Central memory CD8-positive, alpha-beta T cell (primary cell): ENCODE measurements around the gene CARD9.
"Not testable (repeated sequence)": the region's sequence is repeated elsewhere in the genome, so short reads cannot be mapped to it uniquely, and the experiment has no call there.

Source experiments
- ATAC-seq: fragments of 150-1000 bp; cut with Tn5 transposase; replicated peaks from 2 replicates; pipeline ENCODE4 v1.10.0; 2022; ENCODE audit warnings: mild to moderate bottlenecking, moderate FRiP score, moderate number of reproducible peaks; ENCODE audit not compliant: poor library complexity, severe bottlenecking; ENCODE audit errors: extremely low read depth
- DNase-seq, 2 donors: peaks; one replicate each; pipeline ENCODE4 v3.0.0; 2021; ENCODE audit warnings: low spot score in 2 of 2
- H3K27ac Mint-ChIP-seq: one replicate; pipeline ENCODE4 v1.8.0; 2022; ENCODE audit warnings: low read depth, mild to moderate bottlenecking, moderate library complexity, mixed read lengths
- H3K27me3 Mint-ChIP-seq: one replicate; pipeline ENCODE4 v1.8.0; 2022; ENCODE audit warnings: mixed read lengths
- H3K36me3 Mint-ChIP-seq: one replicate; pipeline ENCODE4 v1.8.0; 2022; ENCODE audit warnings: mild to moderate bottlenecking, moderate library complexity, mixed read lengths; ENCODE audit not compliant: insufficient read depth
- H3K4me1 Mint-ChIP-seq: one replicate; pipeline ENCODE4 v1.8.0; 2022; ENCODE audit warnings: mixed read lengths
- H3K4me3 Mint-ChIP-seq: one replicate; pipeline ENCODE4 v1.8.0; 2022; ENCODE audit warnings: mild to moderate bottlenecking, moderate library complexity, mixed read lengths
- H3K9me3 Mint-ChIP-seq: one replicate; pipeline ENCODE4 v1.8.0; 2022; ENCODE audit warnings: mixed read lengths

CARD9 gene

DNA sequence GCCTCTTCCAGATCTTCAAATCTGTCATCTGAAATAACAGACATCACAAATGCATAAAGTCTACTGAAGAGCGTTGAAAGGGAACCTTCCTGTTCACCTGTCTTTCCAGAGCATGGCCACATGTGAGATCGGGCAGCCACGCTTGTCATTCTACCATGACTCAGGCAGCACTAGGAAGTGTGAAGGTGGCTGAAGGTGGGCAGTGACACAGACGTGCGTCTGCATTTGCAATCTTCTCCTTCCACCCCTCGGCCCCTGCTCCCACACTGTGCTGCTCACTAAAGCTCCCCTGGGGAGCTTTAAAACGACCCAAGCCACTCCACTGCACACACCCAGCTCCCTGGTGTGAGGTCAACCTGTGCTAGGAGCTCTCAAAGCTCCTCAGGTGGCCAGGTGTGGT, 34.4 kb upstream of the CARD9 start:
- no peak overlapping the region for H3K4me3 Mint-ChIP-seq
- ATAC-seq, result no peak
- H3K9me3 Mint-ChIP-seq, result no peaks in the 10 kb centered on the region
- no peak for DNase-seq
- peaks cover 41% of the 10 kb centered on the region for H3K36me3 Mint-ChIP-seq
- no peak overlapping the region for H3K27ac Mint-ChIP-seq
- peaks cover 45% of the 10 kb centered on the region for H3K4me1 Mint-ChIP-seq
- no peaks in the 10 kb centered on the region for H3K27me3 Mint-ChIP-seq

DNA sequence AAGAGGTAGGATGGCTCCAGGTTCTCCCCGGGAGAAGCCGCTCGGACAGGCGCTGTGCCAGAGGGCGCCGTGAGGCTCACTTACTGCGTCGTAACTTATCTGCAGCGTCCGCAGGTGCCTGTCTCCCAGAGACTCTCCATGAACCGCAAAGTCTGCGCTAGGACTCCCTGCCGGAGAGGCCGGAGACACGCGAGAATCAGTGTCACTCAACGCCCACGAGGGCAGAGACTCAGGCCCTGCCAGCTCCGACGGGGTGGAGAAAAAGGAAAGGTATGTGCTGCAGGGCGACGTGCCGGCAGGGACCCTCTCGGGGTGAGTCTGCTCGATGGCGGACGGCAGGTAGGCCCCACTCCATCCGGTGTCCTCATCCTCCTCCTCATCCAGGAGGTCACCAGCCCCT, 33.6 kb upstream of the CARD9 start:
- Mint-ChIP-seq H3K4me1 (peaks cover 45% of the 10 kb centered on the region), H3K36me3 (peaks cover 38% of the 10 kb centered on the region)
- H3K4me3 Mint-ChIP-seq, H3K27ac Mint-ChIP-seq, H3K9me3 Mint-ChIP-seq, H3K27me3 Mint-ChIP-seq, ATAC-seq, DNase-seq: not testable (repeated sequence)

DNA sequence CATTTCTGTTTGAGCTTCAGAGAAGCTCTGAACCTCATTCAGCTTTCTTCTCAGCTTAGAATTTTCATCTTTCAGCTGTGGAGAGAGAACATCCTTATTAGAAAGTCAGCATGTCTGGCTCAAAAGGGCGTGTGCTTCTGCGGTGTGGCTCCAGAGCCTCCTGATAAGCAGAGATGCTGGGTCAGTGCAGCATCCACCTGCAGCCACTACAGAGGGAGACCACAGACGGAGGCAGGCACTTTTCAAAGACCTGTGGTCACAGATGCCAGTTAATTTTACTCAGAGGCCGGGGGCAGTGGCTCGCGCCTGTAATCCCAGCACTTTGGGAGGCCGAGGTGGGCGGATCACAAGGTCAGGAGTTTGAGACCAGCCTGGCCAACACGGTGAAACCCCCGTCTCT, 32.4 kb upstream of the CARD9 start:
- not testable (repeated sequence) for H3K4me3 Mint-ChIP-seq, H3K9me3 Mint-ChIP-seq, DNase-seq, H3K27me3 Mint-ChIP-seq, ATAC-seq, H3K27ac Mint-ChIP-seq
- H3K36me3 Mint-ChIP-seq, result peaks cover 35% of the 10 kb centered on the region
- H3K4me1 Mint-ChIP-seq, result peaks cover 37% of the 10 kb centered on the region

DNA sequence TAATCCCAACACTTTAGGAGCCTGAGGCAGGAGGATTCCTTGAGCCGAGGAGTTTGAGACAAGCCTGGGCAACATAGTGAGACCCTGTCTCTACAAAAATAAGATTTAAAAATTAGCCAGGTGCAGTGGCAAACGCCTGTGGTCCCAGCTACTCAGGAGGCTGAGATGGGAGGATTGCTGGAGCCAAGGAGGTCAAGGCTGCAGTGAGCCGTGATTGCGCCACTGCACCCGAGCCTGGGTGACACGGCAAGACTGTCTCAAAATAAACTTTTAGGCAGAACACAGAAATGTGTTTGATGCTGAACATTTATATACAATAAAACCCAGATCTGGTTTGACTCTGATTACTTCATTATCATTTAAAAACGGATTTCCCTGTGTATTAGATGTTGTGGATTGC, 32.0 kb upstream of the CARD9 start:
- no peak for DNase-seq
- H3K27ac Mint-ChIP-seq, result no peak overlapping the region
- H3K27me3 Mint-ChIP-seq, result no peaks in the 10 kb centered on the region
- ATAC-seq, result no peak
- no peaks in the 10 kb centered on the region for H3K9me3 Mint-ChIP-seq
- H3K36me3 Mint-ChIP-seq, result peaks cover 34% of the 10 kb centered on the region
- H3K4me1 Mint-ChIP-seq, result peaks cover 37% of the 10 kb centered on the region
- no peak overlapping the region for H3K4me3 Mint-ChIP-seq

DNA sequence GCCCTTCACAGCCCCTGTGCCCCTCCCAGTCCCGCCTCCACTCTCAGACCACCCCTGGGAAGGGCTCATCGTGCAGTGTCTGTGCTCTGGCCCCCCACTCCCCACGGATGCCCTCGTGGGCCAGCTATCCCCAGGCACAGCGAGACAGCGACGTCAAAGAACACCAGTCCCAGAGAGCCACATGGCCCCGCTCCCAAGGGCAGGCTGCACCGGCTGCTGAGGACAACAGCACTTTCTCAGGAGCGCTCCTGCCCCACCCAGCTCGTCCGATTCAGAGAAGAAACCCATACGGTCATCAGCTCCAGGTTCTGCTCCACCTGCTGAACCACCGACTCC, 31.3 kb upstream of the CARD9 start:
- no peak for ATAC-seq
- Mint-ChIP-seq H3K36me3 (peaks cover 30% of the 10 kb centered on the region), H3K9me3 (no peaks in the 10 kb centered on the region), H3K4me3 (peak overlapping the region; percentile 70), H3K4me1 (peaks cover 35% of the 10 kb centered on the region), H3K27ac (peak overlapping the region; percentile 82), H3K27me3 (no peaks in the 10 kb centered on the region)
- no peak for DNase-seq

DNA sequence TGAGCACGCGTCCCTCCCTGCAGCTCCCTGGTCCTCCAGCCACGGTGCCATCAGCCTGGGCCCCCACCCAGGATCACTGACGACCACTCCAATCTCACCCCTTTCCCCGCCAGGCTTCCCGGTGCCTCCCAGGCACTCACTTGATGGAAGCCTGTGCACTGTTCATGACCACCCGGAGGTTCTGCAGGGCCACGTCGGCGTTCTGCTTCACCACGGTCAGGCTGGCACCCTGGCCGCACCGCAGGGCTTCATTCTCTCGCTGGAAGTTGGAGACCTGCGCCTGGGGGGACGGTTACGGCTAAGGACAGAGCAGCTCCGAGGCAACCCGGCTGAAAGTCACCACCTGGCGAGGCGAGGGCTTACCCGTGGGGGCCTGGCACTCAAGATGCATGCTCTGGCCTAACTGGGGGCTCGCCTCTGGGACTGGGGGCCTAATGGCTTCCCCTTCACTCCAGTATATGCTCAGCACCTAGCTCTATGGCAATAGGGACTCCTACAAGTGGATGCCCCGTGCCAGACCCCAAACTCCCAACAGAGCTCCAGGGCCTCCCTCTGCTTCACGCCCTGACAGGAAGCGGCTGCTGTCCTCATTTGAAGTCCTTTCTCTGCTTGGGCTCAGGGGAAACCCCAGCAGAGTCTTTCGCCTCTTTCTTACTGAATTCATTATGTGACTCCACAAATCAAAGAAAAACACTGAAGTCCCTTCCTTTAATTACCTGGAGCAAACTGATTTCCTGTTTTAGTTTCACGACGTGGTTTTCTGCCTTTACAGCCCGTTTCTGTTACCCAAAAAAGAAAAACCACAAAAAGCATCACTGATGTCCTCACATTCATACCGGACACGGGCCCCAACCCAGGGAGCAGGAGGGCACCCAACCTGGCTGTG, 30.7 kb upstream of the CARD9 start:
- Mint-ChIP-seq H3K36me3 (peaks cover 30% of the 10 kb centered on the region), H3K27ac (peak overlapping the region; percentile 82), H3K4me3 (peak overlapping the region; percentile 70), H3K27me3 (no peaks in the 10 kb centered on the region), H3K9me3 (no peaks in the 10 kb centered on the region), H3K4me1 (peaks cover 32% of the 10 kb centered on the region)
- peak in 1 of 2 donors; percentile 21 for DNase-seq
- peak; percentile 22 for ATAC-seq

DNA sequence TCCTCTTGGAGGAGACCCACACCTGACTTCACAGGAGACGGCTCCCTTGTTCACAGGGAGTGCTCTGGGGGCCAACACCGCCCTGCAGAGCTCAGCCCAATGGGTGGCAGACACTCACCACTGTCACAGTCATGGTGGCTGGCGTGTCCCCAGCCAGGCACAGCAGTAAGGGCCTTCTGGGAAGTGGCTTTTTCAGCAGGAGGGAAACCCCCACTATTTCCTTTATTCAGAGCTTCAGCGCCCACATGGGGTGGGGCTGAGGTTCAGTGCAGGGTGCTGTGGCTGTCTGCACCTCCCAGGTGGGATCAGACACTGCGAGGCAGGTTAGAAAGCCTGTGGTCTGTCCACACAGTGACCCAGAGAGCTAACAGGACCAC, 30.1 kb upstream of the CARD9 start:
- peak; percentile 47 to 75 for DNase-seq
- Mint-ChIP-seq H3K36me3 (peaks cover 30% of the 10 kb centered on the region), H3K27me3 (no peaks in the 10 kb centered on the region), H3K4me1 (peaks cover 32% of the 10 kb centered on the region), H3K4me3 (peak overlapping the region; percentile 70), H3K9me3 (no peaks in the 10 kb centered on the region), H3K27ac (peak overlapping the region; percentile 82)
- peak; percentile 90 for ATAC-seq

DNA sequence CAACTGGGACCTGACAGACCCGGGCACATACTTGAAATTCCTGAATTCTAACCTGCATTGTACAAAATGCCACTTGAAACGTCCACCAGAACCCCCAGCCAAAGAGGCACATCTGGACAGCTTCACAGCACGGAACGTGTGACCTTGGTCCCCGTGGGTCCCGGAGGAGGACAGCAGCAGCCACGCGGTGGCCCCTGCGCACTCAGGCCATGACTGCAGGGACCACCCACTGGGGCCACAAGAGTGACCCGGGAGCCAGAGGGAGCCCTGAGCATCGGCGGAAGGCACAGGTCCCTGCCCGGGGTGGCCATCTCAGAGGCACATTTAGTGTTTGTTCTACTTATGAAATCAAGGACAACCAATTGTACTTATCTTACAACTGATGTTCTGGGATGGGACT, 28.6 kb upstream of the CARD9 start:
- no peak overlapping the region for H3K4me3 Mint-ChIP-seq
- DNase-seq (no peak), ATAC-seq (no peak)
- peak overlapping the region; percentile 55 for H3K27ac Mint-ChIP-seq
- peaks cover 25% of the 10 kb centered on the region for H3K36me3 Mint-ChIP-seq
- H3K27me3 Mint-ChIP-seq, result no peaks in the 10 kb centered on the region
- H3K4me1 Mint-ChIP-seq, result peaks cover 33% of the 10 kb centered on the region
- H3K9me3 Mint-ChIP-seq, result no peaks in the 10 kb centered on the region

DNA sequence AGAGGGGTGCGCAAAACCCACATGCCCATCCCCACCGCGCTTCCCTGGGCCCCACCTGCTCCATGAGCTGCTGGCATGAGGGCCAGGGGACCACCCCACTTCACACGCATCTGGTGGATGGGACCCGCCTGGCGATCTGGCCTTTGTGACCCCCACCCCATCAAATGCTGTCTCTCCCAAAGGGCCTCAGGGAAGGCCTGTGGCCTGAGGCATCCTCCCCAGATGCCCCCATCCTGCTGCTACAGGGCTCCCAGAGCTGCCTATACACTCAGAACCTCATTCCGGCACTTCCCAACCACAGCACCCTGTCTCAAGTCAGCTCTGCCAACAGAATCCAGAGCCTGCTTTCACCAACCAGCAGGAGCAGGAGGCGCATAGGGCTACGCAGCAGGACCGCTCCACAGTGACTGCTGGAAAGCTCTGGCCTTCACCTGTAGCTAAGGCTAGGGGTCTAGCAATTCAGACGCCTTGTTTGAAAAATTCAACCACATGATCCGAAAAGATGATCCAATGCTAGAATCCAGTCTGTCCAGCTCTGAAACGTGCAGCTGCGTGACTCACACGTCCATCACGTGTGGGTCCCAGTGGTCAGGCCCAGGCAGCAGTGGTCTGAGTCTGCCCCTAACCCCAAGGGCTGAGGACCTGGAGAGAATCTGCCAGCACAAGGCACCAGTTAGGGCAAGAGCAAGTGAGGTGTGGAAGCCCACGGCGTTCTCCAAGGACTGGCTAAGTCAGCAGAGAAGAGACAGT, 27.9 kb upstream of the CARD9 start:
- H3K9me3 Mint-ChIP-seq, result no peaks in the 10 kb centered on the region
- H3K27ac Mint-ChIP-seq, result peak overlapping the region; percentile 55
- DNase-seq (no peak), ATAC-seq (no peak)
- H3K4me1 Mint-ChIP-seq, result peaks cover 33% of the 10 kb centered on the region
- peak overlapping the region; percentile 63 for H3K4me3 Mint-ChIP-seq
- peaks cover 21% of the 10 kb centered on the region for H3K36me3 Mint-ChIP-seq
- H3K27me3 Mint-ChIP-seq, result no peaks in the 10 kb centered on the region

DNA sequence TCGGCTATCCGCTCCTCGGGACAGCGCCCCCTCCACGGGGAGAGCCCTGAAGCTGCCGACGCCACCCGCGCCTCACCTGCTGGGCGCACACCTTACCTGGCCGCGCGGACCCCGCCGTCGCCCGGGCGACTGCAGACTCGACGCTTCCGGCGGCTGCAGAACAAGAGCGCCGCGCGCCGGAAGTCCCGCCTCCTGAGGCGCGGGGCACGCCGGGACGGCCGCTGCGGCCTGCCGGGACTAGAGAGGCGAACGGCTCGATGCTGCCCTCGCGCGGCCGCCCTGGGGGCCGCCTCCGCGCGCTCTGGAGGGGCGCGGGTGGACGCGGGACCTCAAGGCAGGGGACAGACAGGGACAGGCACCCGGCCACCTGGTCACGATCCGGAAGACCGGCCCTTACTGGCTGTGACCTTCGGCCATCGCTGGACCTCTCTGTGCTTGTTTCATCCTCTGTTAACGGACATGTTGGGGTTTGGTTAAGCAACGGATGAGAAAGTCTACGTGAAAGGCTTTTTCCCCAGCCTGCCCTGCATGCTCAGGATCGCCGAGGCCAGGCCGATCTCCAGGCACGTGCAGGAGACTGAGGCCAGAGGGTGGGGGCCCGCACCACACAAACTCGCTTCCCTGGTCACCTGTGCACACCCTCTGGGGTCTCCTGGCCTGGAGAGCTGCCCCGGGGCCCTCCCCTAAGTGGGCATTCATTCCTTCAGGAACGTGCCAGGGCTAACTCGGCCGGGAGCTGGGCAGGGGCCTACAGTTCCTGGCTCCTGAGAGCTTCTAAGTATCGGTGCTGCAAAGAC, 26.8 kb upstream of the CARD9 start, which contains the start of gene SNAPC4:
Gene SNAPC4 (minus strand): TSS at position 133 of the 797 bp plus-strand sequence. CDS start 1,742 bp downstream, outside the sequence.
- H3K9me3 Mint-ChIP-seq, result no peaks in the 10 kb centered on the region
- peaks cover 32% of the 10 kb centered on the region for H3K4me1 Mint-ChIP-seq
- H3K36me3 Mint-ChIP-seq, result peaks cover 20% of the 10 kb centered on the region
- peak within 1 kb of the TSS; percentile 78 for H3K4me3 Mint-ChIP-seq
- peak within 1 kb of the TSS; percentile 72 for H3K27ac Mint-ChIP-seq
- peak; percentile 70 to 77 for DNase-seq
- no peaks in the 10 kb centered on the region for H3K27me3 Mint-ChIP-seq
- peak; percentile 45 for ATAC-seq

DNA sequence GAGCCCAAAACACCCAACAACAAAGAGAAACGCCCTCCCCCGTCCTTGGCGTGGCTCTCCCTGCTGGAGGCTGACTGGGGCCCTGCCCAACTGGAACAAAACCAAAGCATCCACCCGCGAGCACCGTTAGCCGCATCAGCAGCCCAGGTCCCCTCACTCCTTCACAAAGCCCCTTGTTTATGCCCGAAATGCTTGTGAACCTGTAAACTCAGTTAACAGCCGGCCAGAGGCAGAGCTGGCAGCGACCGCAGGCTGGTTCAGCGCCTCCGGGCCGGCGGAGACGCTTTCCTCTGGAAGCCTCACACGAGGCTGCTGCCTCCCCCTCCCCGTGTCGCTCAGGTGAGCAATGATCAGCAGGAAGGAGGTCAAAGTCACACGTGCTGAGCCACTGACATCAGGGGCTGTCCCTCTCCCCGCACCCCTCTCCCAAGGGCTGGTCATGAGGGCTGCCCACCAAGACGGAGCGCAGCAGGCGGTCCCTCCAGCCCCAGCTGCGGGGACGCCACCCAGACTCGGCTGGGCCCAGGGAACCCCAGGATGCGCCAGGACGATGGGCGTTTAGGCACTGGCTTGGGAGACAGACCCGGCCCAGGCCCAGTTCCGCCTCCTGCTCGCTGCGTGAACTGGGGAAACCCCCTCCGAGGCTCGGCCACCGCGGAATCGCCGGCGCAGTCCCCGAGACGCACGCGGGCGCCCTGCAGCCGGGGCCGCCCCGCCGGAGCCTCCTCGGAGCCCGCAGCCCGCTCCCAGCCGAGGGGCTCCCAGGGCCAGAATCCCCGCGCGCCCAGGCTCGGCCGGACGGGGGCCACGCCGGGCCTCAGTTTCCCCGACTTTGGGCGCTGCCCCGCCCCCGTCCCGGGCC, 25.9 kb upstream of the CARD9 start:
- peak overlapping the region; percentile 72 for H3K27ac Mint-ChIP-seq
- H3K4me1 Mint-ChIP-seq, result peaks cover 24% of the 10 kb centered on the region
- H3K27me3 Mint-ChIP-seq, result no peaks in the 10 kb centered on the region
- DNase-seq (no peak), ATAC-seq (no peak)
- peak overlapping the region; percentile 78 for H3K4me3 Mint-ChIP-seq
- H3K36me3 Mint-ChIP-seq, result peaks cover 14% of the 10 kb centered on the region
- no peaks in the 10 kb centered on the region for H3K9me3 Mint-ChIP-seq

DNA sequence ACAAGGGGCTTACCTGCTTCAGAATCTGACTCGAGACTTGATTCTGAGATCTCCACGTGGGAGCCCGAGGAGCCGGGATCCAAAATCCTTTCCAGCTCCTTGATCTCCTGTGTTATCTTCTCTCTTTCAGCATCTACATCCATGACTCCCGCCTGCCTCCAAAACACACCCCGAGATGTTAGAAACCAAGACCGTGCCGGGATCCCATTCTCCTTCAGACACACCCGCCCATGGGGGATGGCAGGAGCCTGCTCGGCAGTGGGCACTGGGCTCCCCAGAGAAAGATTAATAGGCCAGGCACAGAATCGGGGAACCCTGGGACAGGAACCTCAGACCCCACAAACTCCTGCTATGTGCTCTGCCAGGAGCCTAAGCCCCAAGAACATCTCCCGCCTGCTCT, 24.8 kb upstream of the CARD9 start:
- DNase-seq (no peak), ATAC-seq (no peak)
- H3K4me1 Mint-ChIP-seq, result peaks cover 13% of the 10 kb centered on the region
- H3K9me3 Mint-ChIP-seq, result no peaks in the 10 kb centered on the region
- H3K27ac Mint-ChIP-seq, result no peak overlapping the region
- H3K36me3 Mint-ChIP-seq, result peaks cover 10% of the 10 kb centered on the region
- H3K4me3 Mint-ChIP-seq, result peak overlapping the region; percentile 78
- no peaks in the 10 kb centered on the region for H3K27me3 Mint-ChIP-seq
